GM12878 (cell line): ENCODE measurements around the gene LMOD1. TPM values are rescaled to one million over a fixed set of nuclear protein-coding genes. Genes with fewer than 3 reads are reported as not detected.

ENCODE experiments used
- ATAC-seq: fragments of 200-7000 bp; cut with Tn5 transposase; 3 replicates; pipeline ENCODE4 v1.9.1; 2020; ENCODE audit warnings: mild to moderate bottlenecking, moderate library complexity
- BruUV-seq: library from RNA; stranded (reverse); fragments of 400-500 nt; replicated peaks from 2 replicates; lab custom pipeline; 2021; lab: Mats Ljungman, UMichigan
- CTCF ChIA-PET: fragments of 300-600 bp; sonication (Branson Sonifier 250); formaldehyde crosslinking; extraction: SDS; loops from one replicate; lab custom pipeline; 2021; ENCODE audit warnings: inconsistent platforms; lab: Yijun Ruan, JAX
- POLR2A ChIA-PET: fragments of 350-600 bp; formaldehyde crosslinking; extraction: SDS; loops from one replicate; lab custom pipeline; 2021; ENCODE audit warnings: inconsistent platforms; lab: Charles Lee
- RAD21 ChIA-PET: fragments of 300-600 bp; sonication (Branson Sonifier 250); formaldehyde crosslinking; loops from one replicate; lab custom pipeline; 2023; ENCODE audit warnings: antibody characterized with exemption; ENCODE audit not compliant: unreplicated experiment; lab: Charles Lee
- SMC1A ChIA-PET: fragments of 300-600 bp; sonication (Branson Sonifier 250); formaldehyde crosslinking; loops from one replicate; lab custom pipeline; 2023; ENCODE audit not compliant: unreplicated experiment, uncharacterized antibody; lab: Charles Lee
- DNase-seq: peaks from one replicate; pipeline ENCODE4 v3.0.0-alpha.2; 2011; ENCODE audit warnings: low read depth, low spot score
- FAIRE-seq: peaks from 3 replicates; lab custom pipeline; 2011; peaks lifted over from hg19 to GRCh38; lab: Jason Lieb, UNC
- H2AFZ ChIP-seq: 2 replicates; pipeline ENCODE4 v1.6.0; 2011; ENCODE audit warnings: low read depth, low read length, control low read depth; ENCODE audit not compliant: control insufficient read depth
- H3K27ac ChIP-seq: 2 replicates; pipeline ENCODE4 v1.5.1; 2011; ENCODE audit warnings: control low read depth; ENCODE audit not compliant: control insufficient read depth, insufficient read depth
- H3K27me3 ChIP-seq, 2 experiments: replicated peaks in 1 of 2; 2 replicates each; pipeline versions ENCODE4 v1.6.0 to v1.6.1; 2011; ENCODE audit warnings: low read length in 1 of 2; ENCODE audit not compliant: control insufficient read depth in 2 of 2, insufficient read depth in 2 of 2
- H3K36me3 ChIP-seq, 2 experiments: 2 replicates each; pipeline ENCODE4 v1.5.1; 2011; ENCODE audit warnings: low read length in 1 of 2; ENCODE audit not compliant: control insufficient read depth in 2 of 2, insufficient read depth in 2 of 2
- H3K4me1 ChIP-seq: 2 replicates; pipeline ENCODE4 v1.6.1; 2011; ENCODE audit warnings: mild to moderate bottlenecking, low read length, moderate library complexity, mixed read lengths; ENCODE audit not compliant: control insufficient read depth, insufficient read depth
- H3K4me2 ChIP-seq: 2 replicates; pipeline ENCODE4 v1.6.0; 2011; ENCODE audit warnings: control low read depth; ENCODE audit not compliant: control insufficient read depth, insufficient read depth
- H3K4me3 ChIP-seq: fragments of 200-600 bp; sonication (generic); 2 replicates; pipeline ENCODE4 v1.5.1; 2016
- H3K79me2 ChIP-seq: 2 replicates; pipeline ENCODE4 v1.6.0; 2011; ENCODE audit warnings: low read length; ENCODE audit not compliant: control insufficient read depth, insufficient read depth
- H3K9ac ChIP-seq: 2 replicates; pipeline ENCODE4 v1.8.0; 2011; ENCODE audit warnings: low read length, control low read depth, mixed read lengths; ENCODE audit not compliant: control insufficient read depth, insufficient read depth
- H3K9me3 ChIP-seq: replicated peaks from 3 replicates; pipeline ENCODE4 v1.5.1; 2011; ENCODE audit warnings: mild to moderate bottlenecking, low read length; ENCODE audit not compliant: control insufficient read depth, insufficient read depth
- H4K20me1 ChIP-seq: 2 replicates; pipeline ENCODE4 v1.6.0; 2011; ENCODE audit not compliant: control insufficient read depth, insufficient read depth
- BCLAF1 ChIP-seq: fragments of 450-650 bp; IDR thresholded peaks from 2 replicates; pipeline ENCODE4 v1.6.1; 2017; ENCODE audit warnings: antibody characterized with exemption, mild to moderate bottlenecking, moderate library complexity
- CHD1 ChIP-seq: IDR thresholded peaks from 2 replicates; pipeline ENCODE4 v1.6.1; 2012; ENCODE audit warnings: low read depth, low read length, improper control_type of control experiment
- CUX1 ChIP-seq: IDR thresholded peaks from 2 replicates; pipeline ENCODE4 v1.6.1; 2012; ENCODE audit warnings: improper control_type of control experiment, low read depth, low read length; ENCODE audit not compliant: insufficient replicate concordance
- FOXM1 ChIP-seq: IDR thresholded peaks from 2 replicates; pipeline ENCODE4 v1.6.1; 2012; ENCODE audit warnings: low read depth, mild to moderate bottlenecking, inconsistent platforms, low read length, moderate library complexity
- IKZF1 ChIP-seq: fragments of 450-650 bp; conservative IDR thresholded peaks from 2 replicates; pipeline ENCODE4 v1.6.1; 2017; ENCODE audit warnings: antibody characterized with exemption, mild to moderate bottlenecking
- RAD51 ChIP-seq: fragments of 450-650 bp; IDR thresholded peaks from 2 replicates; pipeline ENCODE4 v1.6.1; 2016; ENCODE audit warnings: moderate library complexity, mild to moderate bottlenecking, inconsistent platforms
- RCOR1 ChIP-seq: conservative IDR thresholded peaks from 2 replicates; pipeline ENCODE4 v1.6.1; 2012; ENCODE audit warnings: low read depth, low read length, improper control_type of control experiment
- ZNF24 ChIP-seq: fragments of 450-650 bp; IDR thresholded peaks from 2 replicates; pipeline ENCODE4 v1.6.1; 2017; ENCODE audit warnings: antibody characterized with exemption, mild to moderate bottlenecking
- ZSCAN29 ChIP-seq: fragments of 450-650 bp; IDR thresholded peaks from 2 replicates; pipeline ENCODE4 v1.6.1; 2017; ENCODE audit warnings: mild to moderate bottlenecking, moderate library complexity
- WGBS: methylation state at CpG from one replicate; pipeline ENCODE4 v1.1.6; 2016; ENCODE audit warnings: low lambda C conversion rate; ENCODE audit not compliant: insufficient replicate concordance, insufficient coverage; ENCODE audit errors: missing lambda C conversion rate; 5-methylcytosine and 5-hydroxymethylcytosine counted together
- in situ Hi-C: fragments of 300-500 bp; cut with MboI; formaldehyde crosslinking; loops from 9 replicates; pipeline ENCODE4 v1.14.3; 2018; ENCODE audit warnings: mixed read lengths
- intact Hi-C: fragments of 100-400 bp; cut with micrococcal nuclease; formaldehyde crosslinking; loops from one replicate; pipeline ENCODE4 v1.14.2; 2022; ENCODE audit not compliant: unreplicated experiment
- polyA plus RNA-seq, 11 experiments: library from polyadenylated mRNA; depleted of rRNA in 4 of 11; unstranded in 6 of 11; stranded (reverse) in 5 of 11; fragments of >200 nt; fragmentation: Nextera tagmentation in 4 of 11; fragmentation: Illumina TruSeq in 1 of 11; extraction: Ambion mirVana in 4 of 11; extraction: Trizol in 1 of 11; gene quantifications; 1 replicate in 1 of 11; 2 replicates in 10 of 11; pipeline versions ENCODE4 v1.2.1 to v1.2.3, GENCODE V29; 2011 to 2016; ENCODE audit warnings: inconsistent platforms in 2 of 11, missing spikeins in 2 of 11, low read depth in 1 of 11
- total RNA-seq, 4 experiments: library from RNA; depleted of rRNA in 3 of 4; stranded (reverse); fragments of >200 nt in 3 of 4; fragmentation: Illumina TruSeq in 1 of 4; extraction: Trizol in 1 of 4; gene quantifications; 2 replicates each; pipeline versions ENCODE4 v1.2.1 to v1.2.3, GENCODE V29; 2013 to 2021
- TF ChIP-seq, protein P1 (sequence below), 3 experiments: IDR thresholded peaks in 2 of 3; conservative IDR thresholded peaks in 1 of 3; 2 replicates each; pipeline ENCODE4 v1.5.1; 2011; ENCODE audit warnings: low read depth in 3 of 3, low read length in 3 of 3, mild to moderate bottlenecking in 3 of 3, control low read depth in 2 of 3, moderate library complexity in 2 of 3, inconsistent platforms in 1 of 3, mixed read lengths in 1 of 3; ENCODE audit not compliant: control insufficient read depth in 2 of 3, insufficient read depth in 1 of 3; ENCODE audit errors: extremely low read depth in 1 of 3

The LMOD1 gene
- total and polyA plus RNA-seq, 10 of the 15 experiments (the other 5 are each of a cell fraction or from before 2014, with no cell fraction given): 0.15 TPM; not detected in 9

DNA sequence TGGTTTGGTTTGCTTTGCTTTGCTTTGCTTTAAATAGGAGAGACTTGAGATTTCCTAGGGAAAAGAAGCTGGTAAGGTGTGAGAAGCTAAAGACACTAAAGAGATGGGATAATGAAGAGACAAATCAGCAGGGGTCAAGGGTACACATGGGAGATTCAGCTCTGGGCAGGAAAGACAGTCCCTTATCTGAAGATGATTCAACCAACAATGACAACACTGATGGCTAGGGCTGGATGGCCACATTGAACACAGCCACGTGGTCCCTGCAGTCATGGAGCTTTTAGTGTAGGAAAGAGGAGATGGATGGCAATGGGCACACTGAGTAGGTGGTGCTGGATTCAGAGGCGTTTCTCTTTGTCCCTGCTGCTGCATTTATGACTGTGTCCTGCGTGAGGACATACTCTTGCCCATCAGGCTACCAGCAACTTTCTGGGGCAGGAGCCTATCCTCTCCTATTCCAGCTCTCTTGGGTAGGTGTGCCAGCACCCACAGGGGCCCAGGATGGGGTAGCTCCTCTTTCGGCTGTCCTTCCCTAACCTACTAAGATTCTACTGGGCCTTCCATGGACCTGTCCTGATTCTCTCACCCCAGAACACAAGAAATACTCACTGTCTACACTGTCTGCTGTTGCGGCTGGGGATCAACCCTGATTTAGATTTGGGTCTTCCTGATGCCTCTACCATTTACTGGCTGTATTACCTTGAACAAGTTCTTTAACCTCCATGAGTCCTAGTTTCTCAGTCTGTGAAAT, 59.1 kb downstream of the LMOD1 start:
- Histone ChIP-seq H4K20me1 (no peaks in the 10 kb centered on the region), H3K4me3 (no peak overlapping the region), H3K36me3 (no peaks in the 10 kb centered on the region; a peak in 1 of 4 replicates), H3K79me2 (no peaks in the 10 kb centered on the region), H3K9ac (no peak overlapping the region), H3K4me1 (peaks cover 5% of the 10 kb centered on the region; the same call in 1 of the 2 replicates), H2AFZ (no peak overlapping the region), H3K4me2 (no peak overlapping the region), H3K27ac (no peak overlapping the region), H3K9me3 (no peaks in the 10 kb centered on the region), H3K27me3 (peaks cover 2 to 12% of the 10 kb centered on the region in 2 experiments; a peak in 3 of 4 replicates)
- ChIA-PET SMC1A (interaction anchor here (0.8 to 1.5 kb wide), 3 partner anchors 8 to 13 kb away, joined by 3 to 5 read pairs (median 4); no protein-coding TSS in a partner anchor), POLR2A (no interaction called here), RAD21 (interaction anchor here (1.2 kb wide), 1 partner anchor 12 kb away, joined by 4 read pairs; no protein-coding TSS in a partner anchor), CTCF (interaction anchor here (0.7 to 2.4 kb wide), 7 partner anchors 9 to 248 kb away, joined by 3 to 24 read pairs (median 4); no protein-coding TSS in a partner anchor)
- no peak for TF ChIP-seq RAD51
- TF ChIP-seq RCOR1: no peak
- TF ChIP-seq, protein P1, sequence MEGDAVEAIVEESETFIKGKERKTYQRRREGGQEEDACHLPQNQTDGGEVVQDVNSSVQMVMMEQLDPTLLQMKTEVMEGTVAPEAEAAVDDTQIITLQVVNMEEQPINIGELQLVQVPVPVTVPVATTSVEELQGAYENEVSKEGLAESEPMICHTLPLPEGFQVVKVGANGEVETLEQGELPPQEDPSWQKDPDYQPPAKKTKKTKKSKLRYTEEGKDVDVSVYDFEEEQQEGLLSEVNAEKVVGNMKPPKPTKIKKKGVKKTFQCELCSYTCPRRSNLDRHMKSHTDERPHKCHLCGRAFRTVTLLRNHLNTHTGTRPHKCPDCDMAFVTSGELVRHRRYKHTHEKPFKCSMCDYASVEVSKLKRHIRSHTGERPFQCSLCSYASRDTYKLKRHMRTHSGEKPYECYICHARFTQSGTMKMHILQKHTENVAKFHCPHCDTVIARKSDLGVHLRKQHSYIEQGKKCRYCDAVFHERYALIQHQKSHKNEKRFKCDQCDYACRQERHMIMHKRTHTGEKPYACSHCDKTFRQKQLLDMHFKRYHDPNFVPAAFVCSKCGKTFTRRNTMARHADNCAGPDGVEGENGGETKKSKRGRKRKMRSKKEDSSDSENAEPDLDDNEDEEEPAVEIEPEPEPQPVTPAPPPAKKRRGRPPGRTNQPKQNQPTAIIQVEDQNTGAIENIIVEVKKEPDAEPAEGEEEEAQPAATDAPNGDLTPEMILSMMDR (IDR thresholded peaks at IDR 0.05 in 2 of 3, conservative IDR thresholded peaks at IDR 0.05 in 1 of 3; ENCODE audit: control insufficient read depth in 2 of 3, extremely low read depth in 1 of 3, insufficient read depth in 1 of 3, low read depth in 3 of 3, low read length in 3 of 3): no peak
- no peak for TF ChIP-seq FOXM1
- TF ChIP-seq ZNF24: no peak
- TF ChIP-seq IKZF1: no peak
- no peak for TF ChIP-seq CHD1
- TF ChIP-seq CUX1: no peak
- no peak for TF ChIP-seq BCLAF1
- TF ChIP-seq ZSCAN29: no peak
- BruUV-seq: no TSS peak
- 44% methylated on average over 5 of the region's 5 CpGs for WGBS
- in situ Hi-C loops (no loop called here), intact Hi-C loops (no loop called here)
- no peak for DNase-seq
- FAIRE-seq: no peak
- ATAC-seq: no peak
